GM11168 (cell line): ENCODE results near the gene PTGDS.
"Not testable (repeated sequence)": the region's sequence is repeated elsewhere in the genome, so short reads cannot be mapped to it uniquely, and the experiment has no call there.

Source experiments
- in situ Hi-C: fragments of 300-500 bp; cut with MboI; formaldehyde crosslinking; loops from one replicate; pipeline ENCODE4 v1.12.0; 2022; ENCODE audit warnings: low sequenced_read_pairs; ENCODE audit not compliant: unreplicated experiment

PTGDS gene

GRCh38 chr9:136985027-136985602, 7.8 kb downstream of the PTGDS start:
- in situ Hi-C loops = no loop called here

DNA sequence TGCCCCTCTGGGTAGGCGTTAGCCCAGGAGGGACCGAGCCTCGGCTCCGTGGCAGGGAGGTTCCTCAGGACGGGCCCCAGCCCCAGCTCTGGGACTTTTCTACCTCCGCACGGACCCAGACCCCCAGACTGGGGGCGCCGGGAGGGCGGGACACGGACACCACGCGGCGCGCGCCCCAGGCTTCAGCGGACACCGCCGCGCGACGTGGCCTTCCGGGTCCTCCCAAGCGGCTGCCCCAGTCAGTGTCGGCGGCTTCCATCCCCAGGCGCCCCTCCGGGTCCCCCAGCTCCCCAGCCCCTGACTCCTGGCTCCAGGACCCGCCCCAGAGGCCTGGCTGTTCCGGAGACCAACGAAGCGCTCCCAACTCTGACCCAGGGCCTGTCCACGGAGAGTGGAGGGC, 8.5 kb downstream of the PTGDS start:
- in situ Hi-C loops = no loop called here

- in situ Hi-C loops = no loop called here
Measured at GRCh38 chr9:136988872-136989271, 11.6 kb downstream of the PTGDS start.

DNA sequence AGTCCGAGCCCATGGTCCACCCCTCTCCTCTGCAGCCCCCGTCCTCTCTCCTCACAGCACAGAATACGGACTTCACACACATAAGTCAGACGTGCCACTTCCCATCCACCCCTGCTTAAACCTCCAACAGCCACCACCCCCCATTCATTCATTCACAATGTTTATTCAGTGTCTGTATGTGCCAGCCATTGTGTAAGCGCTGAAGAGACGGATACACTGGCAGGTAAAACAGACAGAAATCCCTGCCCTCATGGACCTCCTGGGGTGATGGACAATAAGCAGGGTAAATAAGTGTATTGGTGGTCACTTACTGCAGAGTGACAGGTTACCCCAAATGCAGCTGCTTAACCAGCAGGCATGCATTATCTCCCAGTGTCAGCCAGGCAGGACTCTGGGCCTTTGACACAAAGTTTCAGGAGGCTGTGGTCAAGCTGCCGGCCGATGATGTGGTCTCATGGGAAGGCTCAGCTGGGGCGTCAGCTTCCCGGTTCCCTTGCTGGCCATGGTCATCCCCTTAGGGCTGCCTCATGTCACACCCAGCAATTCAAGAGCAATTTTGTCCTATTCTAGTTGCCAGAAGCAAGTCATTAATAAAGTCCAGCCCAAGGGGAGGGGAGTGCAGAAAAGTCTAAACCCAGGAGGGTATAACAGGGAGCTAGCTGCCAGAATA, 13.1 kb downstream of the PTGDS start:
- in situ Hi-C loops = no loop called here

DNA sequence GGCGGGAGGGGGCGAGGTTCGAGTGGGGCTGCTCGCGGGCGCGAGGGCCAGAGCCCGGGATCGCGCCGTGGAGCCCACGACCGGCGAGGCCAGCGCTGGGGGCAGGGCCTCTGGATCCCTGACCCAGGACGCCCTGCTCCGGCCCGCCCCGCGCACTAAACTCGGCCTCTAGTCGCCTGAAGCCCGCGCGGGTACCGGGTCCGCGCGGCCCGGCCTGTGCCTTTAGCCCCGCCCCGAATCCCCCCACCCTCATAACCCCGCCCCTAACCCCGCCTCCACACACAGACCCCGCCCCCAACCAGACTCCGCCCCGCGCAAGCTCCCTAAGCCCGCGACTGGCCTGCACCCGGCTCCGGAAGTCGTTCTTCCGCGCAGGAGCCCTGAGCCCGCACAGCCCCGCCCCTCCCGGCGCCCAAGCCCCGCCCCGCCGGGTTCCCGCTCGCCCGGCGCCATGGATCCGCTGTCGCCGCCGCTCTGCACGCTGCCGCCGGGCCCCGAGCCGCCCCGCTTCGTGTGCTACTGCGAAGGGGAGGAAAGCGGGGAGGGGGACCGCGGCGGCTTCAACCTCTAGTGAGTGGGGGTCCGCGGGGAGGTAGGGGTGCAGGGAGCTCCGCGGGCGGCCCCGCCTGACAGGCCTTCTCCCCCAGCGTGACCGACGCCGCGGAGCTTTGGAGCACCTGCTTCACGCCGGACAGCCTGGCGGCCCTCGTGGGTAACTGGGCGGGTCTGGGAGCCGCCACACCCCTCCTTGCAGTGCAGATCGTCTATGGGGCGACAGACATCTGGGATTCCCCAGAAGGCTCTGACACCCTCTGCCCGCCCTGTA, 14.9 kb downstream of the PTGDS start, which contains the start of gene PAXX:
PAXX (plus strand) TSS at position 430 of the 826 bp plus-strand sequence; CDS start at position 452, 22 bp downstream.
- in situ Hi-C loops = no loop called here

DNA sequence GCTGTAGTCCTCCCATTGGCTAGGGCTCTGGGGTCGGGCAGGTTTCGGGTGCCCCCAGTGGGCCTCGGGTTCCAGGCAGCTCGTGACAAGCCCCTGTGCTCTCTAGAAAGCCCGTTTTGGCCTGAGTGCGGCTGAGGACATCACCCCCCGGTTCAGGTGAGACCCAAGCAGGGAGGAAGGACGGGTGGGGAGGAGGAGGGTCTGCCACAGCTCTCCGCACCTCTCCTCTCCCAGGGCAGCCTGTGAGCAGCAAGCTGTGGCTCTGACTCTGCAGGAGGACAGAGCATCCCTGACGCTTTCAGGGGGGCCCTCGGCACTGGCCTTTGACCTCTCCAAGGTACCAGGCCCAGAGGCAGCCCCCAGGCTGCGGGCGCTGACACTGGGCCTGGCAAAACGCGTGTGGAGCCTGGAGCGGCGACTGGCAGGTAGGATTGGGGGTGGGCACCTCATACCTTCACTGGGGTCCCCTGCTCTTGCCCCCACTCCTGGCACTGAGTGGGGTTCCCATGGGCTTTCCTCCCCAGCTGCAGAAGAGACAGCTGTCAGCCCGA, 15.6 kb downstream of the PTGDS start:
- in situ Hi-C loops = no loop called here

DNA sequence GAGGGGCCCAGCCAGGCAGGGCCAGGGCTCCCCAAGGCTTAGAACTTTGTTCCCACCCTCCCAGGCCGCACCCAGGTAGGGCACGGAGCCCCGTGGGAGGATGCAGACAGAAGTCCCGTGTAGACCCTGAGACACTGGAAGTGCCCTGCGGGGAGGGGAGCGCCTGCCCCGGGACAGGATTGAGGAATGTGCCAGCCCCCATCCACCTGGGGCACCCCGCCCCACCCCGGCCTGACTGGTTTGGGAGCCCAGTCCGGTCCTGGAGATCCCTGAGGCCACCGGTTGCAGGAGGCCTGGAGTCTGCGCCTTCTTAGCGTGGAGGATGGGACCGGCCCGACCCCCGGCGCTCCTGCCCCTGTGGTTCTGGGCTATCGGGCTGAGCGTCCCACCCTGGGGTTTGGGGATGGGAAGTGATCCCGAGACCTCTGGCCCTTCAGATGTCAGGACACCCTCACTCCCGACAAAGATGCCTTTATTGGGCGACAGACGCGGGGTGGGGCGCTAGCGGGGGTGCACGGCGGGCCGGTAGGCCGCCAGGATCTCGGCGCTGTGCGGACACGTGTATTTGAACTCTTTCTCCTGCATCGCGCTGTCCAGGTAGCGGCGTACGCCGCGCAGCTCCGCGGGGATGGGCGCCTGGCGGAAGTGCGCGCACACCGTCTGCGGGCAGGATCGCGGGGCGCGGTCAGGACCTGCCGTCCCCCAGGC, 17.0 kb downstream of the PTGDS start:
- in situ Hi-C loops = no loop called here

- in situ Hi-C loops = no loop called here
Measured at GRCh38 chr9:136994888-136995230, 17.6 kb downstream of the PTGDS start.

- in situ Hi-C loops = no loop called here
Measured at GRCh38 chr9:136995362-136995761, 18.1 kb downstream of the PTGDS start.

- in situ Hi-C loops = no loop called here
Measured at GRCh38 chr9:136995772-136996311, 18.5 kb downstream of the PTGDS start.

DNA sequence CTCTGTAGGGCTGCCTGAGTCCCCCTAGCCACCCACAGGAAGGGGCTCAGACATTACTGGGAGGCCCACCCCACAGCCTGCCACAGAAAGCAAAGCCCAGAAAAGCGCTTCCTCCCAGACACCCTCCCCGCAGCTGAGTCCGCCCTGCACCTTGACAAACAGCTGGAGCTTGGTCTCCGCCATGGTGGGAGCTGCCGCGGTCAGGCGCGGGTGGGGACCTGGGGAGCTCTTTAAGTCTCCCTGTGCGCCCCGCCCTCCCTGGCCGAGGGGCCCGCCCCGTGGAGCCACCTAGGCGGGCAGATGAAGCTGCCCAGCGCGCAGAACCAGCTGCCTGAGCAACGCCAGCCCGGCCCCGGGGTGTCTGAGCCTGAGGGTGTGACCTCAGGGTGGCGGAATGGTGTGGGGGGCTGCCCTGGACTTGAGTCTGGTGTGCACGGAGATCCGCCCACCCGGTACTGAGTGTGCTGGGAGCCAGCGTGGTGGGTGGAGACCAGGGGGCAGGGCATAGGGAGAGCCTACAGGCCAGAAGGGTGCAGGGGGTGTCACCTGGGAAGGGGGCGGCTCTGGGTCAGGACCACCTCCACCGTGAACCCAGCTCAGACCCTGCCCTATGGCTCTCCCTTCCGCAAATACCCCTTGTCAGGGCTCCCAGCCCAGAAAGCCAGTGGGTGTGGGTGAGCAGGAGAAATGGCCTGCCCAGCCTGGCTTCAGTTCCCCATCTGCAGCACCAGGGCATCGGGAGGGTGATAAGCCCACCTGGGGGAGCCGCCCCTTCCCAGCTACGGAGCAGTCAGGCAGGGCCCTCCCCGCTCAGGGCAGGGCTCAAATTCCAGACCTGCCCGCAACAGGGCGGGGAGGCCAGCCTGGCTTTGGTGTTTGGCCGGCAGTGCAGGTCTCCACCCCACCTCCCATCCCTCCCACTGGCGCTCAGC, 19.3 kb downstream of the PTGDS start, which contains the start of gene CLIC3:
CLIC3 (minus strand) TSS at position 208 of the 932 bp plus-strand sequence; CDS start at position 183, 25 bp downstream.
- in situ Hi-C loops = no loop called here

GRCh38 chr9:136997371-136997770, 20.1 kb downstream of the PTGDS start:
- in situ Hi-C loops = no loop called here

GRCh38 chr9:136997830-136998234, 20.5 kb downstream of the PTGDS start:
- in situ Hi-C loops = no loop called here

- in situ Hi-C loops = no loop called here
Measured at GRCh38 chr9:137000177-137000930, 23.1 kb downstream of the PTGDS start.

GRCh38 chr9:137001857-137002645, 24.7 kb downstream of the PTGDS start:
- in situ Hi-C loops = no loop called here

- in situ Hi-C loops = no loop called here
Measured at GRCh38 chr9:137002646-137003041, 25.3 kb downstream of the PTGDS start.

DNA sequence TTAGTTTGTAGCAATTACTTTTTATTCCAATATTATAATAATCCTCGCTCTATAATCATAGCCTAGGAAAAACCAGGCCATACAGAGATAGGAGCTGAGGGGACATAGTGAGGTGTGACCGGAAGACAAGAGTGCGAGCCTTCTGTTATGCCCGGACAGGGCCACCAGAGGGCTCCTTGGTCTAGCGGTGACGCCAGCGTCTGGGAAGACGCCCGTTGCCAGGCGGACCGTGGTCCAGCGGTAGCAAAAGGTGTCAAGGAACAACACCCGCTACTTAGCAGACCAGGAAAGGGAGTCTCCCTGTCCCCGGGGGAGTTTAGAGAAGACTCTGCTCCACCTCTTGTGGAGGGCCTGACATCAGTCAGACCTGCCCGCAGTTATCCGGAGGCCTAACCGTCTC, 27.0 kb downstream of the PTGDS start:
- in situ Hi-C loops = not testable (repeated sequence)
